Right lobe of liver (tissue), 6 donors: ENCODE data around the gene RGMB. TPM values are rescaled to one million over a fixed set of nuclear protein-coding genes. Genes with fewer than 3 reads are reported as not detected.

ENCODE experiments used
- ATAC-seq, 4 donors: fragments of 200-7000 bp; cut with Tn5 transposase; one replicate each; pipeline ENCODE4 v1.9.1; 2020; ENCODE audit warnings: mild to moderate bottlenecking in 4 of 4, moderate library complexity in 4 of 4
- DNase-seq, 3 donors: peaks; one replicate each; pipeline ENCODE4 v3.0.0-alpha.2; 2020
- H3K27ac ChIP-seq, 3 donors: fragments of 200-600 bp; one replicate each; pipeline ENCODE4 v1.8.0; 2022
- H3K27me3 ChIP-seq, 2 donors: fragments of 200-600 bp; one replicate each; pipeline ENCODE4 v1.8.0; 2022
- H3K36me3 ChIP-seq, 4 donors: fragments of 200-600 bp; sonication (generic) in 1 of 4; one replicate each; pipeline versions ENCODE4 v1.5.1 to v1.8.0; 2017 to 2022; ENCODE audit warnings: control low read depth in 1 of 4
- H3K4me1 ChIP-seq, 4 donors: fragments of 200-600 bp; sonication (generic) in 1 of 4; one replicate each; pipeline versions ENCODE4 v1.5.1 to v1.8.0; 2017 to 2022; ENCODE audit warnings: control low read depth in 1 of 4
- H3K4me3 ChIP-seq, 3 donors: fragments of 200-600 bp; one replicate each; pipeline ENCODE4 v1.8.0; 2022
- H3K9me3 ChIP-seq, 4 donors: fragments of 200-600 bp; sonication (generic) in 1 of 4; one replicate each; pipeline versions ENCODE4 v1.5.1 to v1.8.0; 2017 to 2022; ENCODE audit warnings: control low read depth in 1 of 4
- CTCF ChIP-seq, 4 donors: fragments of 200-600 bp in 3 of 4; fragments of 450-650 bp in 1 of 4; IDR thresholded peaks; one replicate each; pipeline versions ENCODE4 v1.5.1 to v1.8.0; 2016 to 2022; ENCODE audit warnings: antibody characterized with exemption in 4 of 4, mild to moderate bottlenecking in 2 of 4
- POLR2A ChIP-seq: fragments of 450-650 bp; IDR thresholded peaks from one replicate; pipeline ENCODE4 v1.6.1; 2017; ENCODE audit warnings: antibody characterized with exemption, mild to moderate bottlenecking
- WGBS: methylation state at CpG from one replicate; pipeline ENCODE4 v1.1.6; 2018; ENCODE audit warnings: low coverage, low lambda C conversion rate; ENCODE audit not compliant: insufficient coverage; ENCODE audit errors: missing lambda C conversion rate; 5-methylcytosine and 5-hydroxymethylcytosine counted together
- intact Hi-C, 2 donors: fragments of 100-400 bp; cut with DNase I; formaldehyde crosslinking; loops; one replicate each; pipeline versions ENCODE4 v1.11.2 to v1.14.1; 2022
- total RNA-seq, 6 experiments: library from RNA; depleted of rRNA in 2 of 6; stranded (reverse); fragments of >200 nt in 2 of 6; fragmentation: NEBNext Ultra II Directional in 3 of 6; extraction: Animal tissue kit (Norgen Biotek cat#: 25700) in 3 of 6; gene quantifications; one replicate each; pipeline versions ENCODE4 v1.1.0 to v1.2.4, GENCODE V29; 2016 to 2023
- donor health status: DM: no; HTN: yes; CAD: no.
- donor health status: DM: no; HTN: no; CAD: no.
- donor health status: DM: no; HTN: no; CAD: no.
- donor health status: DM: no; HTN: yes; CAD: no.
- donor health status: DM: no; HTN: yes; CAD: no.

The RGMB gene
- total RNA-seq, 6 experiments from 2014 or later: 4.5 to 10.5 (median 5.1) TPM

- intact Hi-C loops: no loop called here
- H3K9me3 ChIP-seq: no peaks in the 10 kb centered on the region
- H3K36me3 ChIP-seq: no peaks in the 10 kb centered on the region
- TF ChIP-seq POLR2A (no peak), CTCF (IDR thresholded peaks at IDR 0.05) (no peak)
- 8% methylated on average over 31 of the region's 34 CpGs for WGBS
- peak; percentile 81 to 89 (median 86) for DNase-seq
- peaks cover 0 to 36% (median 4%) of the 10 kb centered on the region in 4 donors for H3K4me1 ChIP-seq
- H3K27ac ChIP-seq: peak overlapping the region; percentile 59 to 94 (median 63)
- peak; percentile 51 to 67 (median 57) for ATAC-seq
- H3K27me3 ChIP-seq: no peaks in the 10 kb centered on the region
- peak overlapping the region; percentile 74 to 88 (median 81) for H3K4me3 ChIP-seq
Observed at GRCh38 chr5:98772415-98773213, 849 bp upstream of the RGMB start.

GRCh38 chr5:98773214-98773463 is 324 bp upstream of the RGMB start:
- Histone ChIP-seq H3K4me3 (peak overlapping the region; percentile 74 to 88 (median 81)), H3K9me3 (no peaks in the 10 kb centered on the region), H3K4me1 (peaks cover 0 to 36% (median 4%) of the 10 kb centered on the region in 4 donors), H3K27me3 (no peaks in the 10 kb centered on the region), H3K27ac (peak overlapping the region; percentile 59 to 94 (median 63)), H3K36me3 (no peaks in the 10 kb centered on the region)
- TF ChIP-seq POLR2A (no peak), CTCF (IDR thresholded peaks at IDR 0.05) (no peak)
- intact Hi-C loops: no loop called here
- WGBS: 0% methylated on average over 16 of the region's 16 CpGs
- ATAC-seq: no peak
- no peak for DNase-seq

- no peaks in the 10 kb centered on the region for H3K36me3 ChIP-seq
- peak overlapping the region; percentile 80 to 94 (median 87) for H3K27ac ChIP-seq
- H3K9me3 ChIP-seq: no peaks in the 10 kb centered on the region
- no peaks in the 10 kb centered on the region for H3K27me3 ChIP-seq
- peak; percentile 5 for TF ChIP-seq POLR2A
- no peak for TF ChIP-seq CTCF (IDR thresholded peaks at IDR 0.05)
- under 1% methylated on average over 15 of the region's 64 CpGs for WGBS
- peak overlapping the region; percentile 74 to 88 (median 81) for H3K4me3 ChIP-seq
- DNase-seq (peak; percentile 60 to 73 (median 68)), ATAC-seq (peak; percentile 29 to 48 (median 36))
- H3K4me1 ChIP-seq: peaks cover 0 to 36% (median 2%) of the 10 kb centered on the region in 4 donors
- intact Hi-C loops: no loop called here
Observed at GRCh38 chr5:98774192-98775033, 950 bp downstream of the RGMB start.

GRCh38 chr5:98775246-98776065 is 2.0 kb downstream of the RGMB start:
- H3K27ac ChIP-seq: peak overlapping the region in 1 of 3 donors; percentile 94
- H3K9me3 ChIP-seq: no peaks in the 10 kb centered on the region
- ATAC-seq: no peak
- WGBS: 74% methylated on average over 11 of the region's 12 CpGs
- no peak for DNase-seq
- TF ChIP-seq POLR2A (no peak), CTCF (IDR thresholded peaks at IDR 0.05) (no peak)
- H3K27me3 ChIP-seq: no peaks in the 10 kb centered on the region
- H3K4me3 ChIP-seq: peak overlapping the region in 2 of 3 donors; percentile 74 to 88
- peaks cover 0 to 42% (median 2%) of the 10 kb centered on the region in 4 donors for H3K4me1 ChIP-seq
- no peaks in the 10 kb centered on the region for H3K36me3 ChIP-seq
- intact Hi-C loops: no loop called here
